Suprapubic skin (tissue), 4 donors: ENCODE data around the gene WDR4.

Source experiments
- CTCF ChIP-seq, 2 donors: fragments of 200-600 bp in 1 of 2; fragments of 450-650 bp in 1 of 2; sonication (generic) in 1 of 2; IDR thresholded peaks; one replicate each; pipeline ENCODE4 v1.5.1; 2016 to 2019; ENCODE audit warnings: antibody characterized with exemption in 2 of 2, mild to moderate bottlenecking in 1 of 2, moderate library complexity in 1 of 2
- EP300 ChIP-seq: sonication (generic); formaldehyde crosslinking; IDR thresholded peaks from one replicate; pipeline ENCODE4 v1.6.1; 2017; ENCODE audit warnings: antibody characterized with exemption
- POLR2A ChIP-seq, 2 donors: fragments of 450-650 bp; IDR thresholded peaks; one replicate each; pipeline ENCODE4 v1.6.1; 2017; ENCODE audit warnings: antibody characterized with exemption in 2 of 2, mild to moderate bottlenecking in 2 of 2, moderate library complexity in 2 of 2
- POLR2AphosphoS5 ChIP-seq, 3 donors: sonication (generic); formaldehyde crosslinking; IDR thresholded peaks; one replicate each; pipeline ENCODE4 v1.6.1; 2017; ENCODE audit warnings: antibody characterized with exemption in 3 of 3

- TF ChIP-seq CTCF (IDR thresholded peaks at IDR 0.05) (no peak), POLR2AphosphoS5 (IDR thresholded peaks at IDR 0.05) (no peak), EP300 (no peak), POLR2A (IDR thresholded peaks at IDR 0.05) (no peak)
Observed at GRCh38 chr21:42837421-42838211, 41.7 kb downstream of the WDR4 start.
